HEK293 (cell line): ENCODE results near the gene CATSPER1.

Experiments used
- CTCF ChIA-PET: fragments of 350-600 bp; formaldehyde crosslinking; extraction: SDS; loops from one replicate; lab custom pipeline; 2021; ENCODE audit warnings: antibody characterized with exemption; lab: Yijun Ruan, JAX
- POLR2A ChIA-PET: fragments of 300-600 bp; formaldehyde crosslinking; extraction: SDS; loops from one replicate; lab custom pipeline; 2020; ENCODE audit warnings: antibody characterized with exemption, inconsistent platforms; lab: Yijun Ruan, JAX
- H3K27ac ChIP-seq: fragments of 200-500 bp; sonication (Bioruptor generic); 2 replicates; pipeline ENCODE4 v1.5.1; 2014; ENCODE audit warnings: low read depth, low read length, control low read depth, inconsistent platforms; ENCODE audit errors: extremely low read depth
- H3K36me3 ChIP-seq, 2 experiments: fragments of 200-500 bp in 1 of 2; sonication (Bioruptor generic) in 1 of 2; 1 replicate in 1 of 2; 2 replicates in 1 of 2; pipeline ENCODE4 v1.5.1; 2014 to 2017; ENCODE audit warnings: inconsistent platforms in 2 of 2, low read length in 2 of 2; ENCODE audit not compliant: control insufficient read depth in 2 of 2, insufficient read depth in 1 of 2
- H3K4me1 ChIP-seq: fragments of 200-500 bp; sonication (Bioruptor generic); 2 replicates; pipeline ENCODE4 v1.5.1; 2014; ENCODE audit warnings: mild to moderate bottlenecking, low read length, inconsistent platforms; ENCODE audit not compliant: control insufficient read depth, insufficient read depth
- H3K4me3 ChIP-seq: 2 replicates; pipeline ENCODE4 v1.5.1; 2011; ENCODE audit warnings: low read depth, mild to moderate bottlenecking, control low read depth, low read length, moderate library complexity
- H3K9me3 ChIP-seq: fragments of 200-500 bp; sonication (Bioruptor generic); 2 replicates; pipeline ENCODE4 v1.5.1; 2014; ENCODE audit warnings: low read depth, low read length, inconsistent platforms; ENCODE audit not compliant: control insufficient read depth, insufficient read depth
- BCL11B ChIP-seq: fragments of 450-650 bp; formaldehyde crosslinking; IDR thresholded peaks from 2 replicates; pipeline ENCODE4 v1.5.1; 2016; ENCODE audit warnings: low read depth, missing biosample characterization, missing genetic modification characterization
- EGR2 ChIP-seq: fragments of 450-650 bp; formaldehyde crosslinking; IDR thresholded peaks from 2 replicates; pipeline ENCODE4 v1.5.1; 2016; ENCODE audit warnings: low read depth, missing biosample characterization, missing genetic modification characterization
- IKZF3 ChIP-seq: fragments of 450-650 bp; IDR thresholded peaks from 2 replicates; pipeline ENCODE4 v1.5.0; 2018; ENCODE audit warnings: missing biosample characterization, mild to moderate bottlenecking, missing genetic modification characterization, moderate library complexity
- MEIS1 ChIP-seq: sonication (generic); formaldehyde crosslinking; IDR thresholded peaks from 2 replicates; pipeline ENCODE4 v1.8.1; 2022; ENCODE audit warnings: missing genetic modification reagents, mild to moderate bottlenecking, borderline replicate concordance
- TCF7L2 ChIP-seq: IDR thresholded peaks from 2 replicates; pipeline ENCODE4 v1.6.1; 2011; ENCODE audit warnings: low read depth, mild to moderate bottlenecking, inconsistent platforms, low read length, moderate library complexity, borderline replicate concordance
- ZFHX2 ChIP-seq: fragments of 450-650 bp; formaldehyde crosslinking; conservative IDR thresholded peaks from 2 replicates; pipeline ENCODE4 v1.5.1; 2016; ENCODE audit warnings: missing biosample characterization, missing genetic modification characterization
- ZNF138 ChIP-seq: fragments of 450-650 bp; formaldehyde crosslinking; IDR thresholded peaks from 2 replicates; pipeline ENCODE4 v1.5.1; 2016; ENCODE audit warnings: missing biosample characterization, missing genetic modification characterization, borderline replicate concordance
- ZNF174 ChIP-seq: fragments of 450-650 bp; formaldehyde crosslinking; IDR thresholded peaks from 2 replicates; pipeline ENCODE4 v1.5.0; 2017; ENCODE audit warnings: missing biosample characterization, mild to moderate bottlenecking, missing genetic modification characterization
- ZNF184 ChIP-seq: fragments of 450-650 bp; IDR thresholded peaks from 2 replicates; pipeline ENCODE4 v1.5.1; 2018; ENCODE audit warnings: missing biosample characterization, mild to moderate bottlenecking, missing genetic modification characterization
- ZNF248 ChIP-seq: fragments of 450-650 bp; formaldehyde crosslinking; IDR thresholded peaks from 2 replicates; pipeline ENCODE4 v1.5.1; 2017; ENCODE audit warnings: missing biosample characterization, missing genetic modification characterization
- ZNF501 ChIP-seq: fragments of 450-650 bp; formaldehyde crosslinking; IDR thresholded peaks from 2 replicates; pipeline ENCODE4 v1.5.1; 2016; ENCODE audit warnings: missing biosample characterization, missing genetic modification characterization
- ZNF558 ChIP-seq: fragments of 450-650 bp; formaldehyde crosslinking; IDR thresholded peaks from 2 replicates; pipeline ENCODE4 v1.5.1; 2016; ENCODE audit warnings: missing biosample characterization, missing genetic modification characterization
- TF ChIP-seq, protein P1 (sequence below): fragments of 450-650 bp; formaldehyde crosslinking; conservative IDR thresholded peaks from 2 replicates; pipeline ENCODE4 v1.5.1; 2016; ENCODE audit warnings: low read depth, missing biosample characterization, missing genetic modification characterization

Gene CATSPER1

DNA sequence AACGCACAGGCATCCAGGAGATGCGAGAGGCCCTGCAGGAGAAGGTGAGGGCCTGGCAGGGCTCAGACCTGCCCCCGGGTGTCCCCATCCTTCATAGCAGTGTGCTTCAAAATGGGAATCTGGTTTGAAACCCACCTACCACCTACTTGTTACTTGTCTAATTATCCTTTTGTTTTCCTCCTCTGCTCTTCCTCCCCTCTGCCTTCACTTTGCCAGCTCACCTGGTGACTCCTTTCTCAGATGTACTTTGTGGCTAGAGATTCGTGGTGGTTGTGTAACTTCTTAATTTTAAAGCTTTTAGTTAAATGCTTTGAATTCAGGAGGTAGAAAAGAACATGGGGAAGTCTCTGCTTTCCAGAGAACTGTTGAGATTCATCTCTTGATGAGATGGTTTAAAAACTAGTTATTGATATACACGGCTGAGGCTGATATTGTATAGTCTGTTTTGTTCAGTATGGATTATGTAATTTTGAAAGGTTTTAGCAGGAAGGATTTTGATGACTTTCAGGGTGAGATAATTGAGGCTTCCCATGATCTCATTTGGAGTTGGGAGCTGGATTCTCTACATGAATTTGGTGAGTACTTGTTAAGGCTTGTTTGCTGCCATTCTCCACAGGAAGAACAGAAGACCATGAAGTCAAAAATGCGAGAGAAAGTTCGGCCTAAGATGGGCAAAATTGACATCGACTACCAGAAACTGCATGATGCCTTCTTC, 33.8 kb upstream of the CATSPER1 start:
- H3K4me1 ChIP-seq, result no peaks in the 10 kb centered on the region
- TF ChIP-seq ZNF248 (tag by site-specific recombination) (no peak), TCF7L2 (no peak), ZNF174 (tag by site-specific recombination) (no peak), ZNF138 (tag by site-specific recombination) (no peak), IKZF3 (tag by site-specific recombination) (no peak), ZNF184 (no peak)
- TF ChIP-seq, protein P1, sequence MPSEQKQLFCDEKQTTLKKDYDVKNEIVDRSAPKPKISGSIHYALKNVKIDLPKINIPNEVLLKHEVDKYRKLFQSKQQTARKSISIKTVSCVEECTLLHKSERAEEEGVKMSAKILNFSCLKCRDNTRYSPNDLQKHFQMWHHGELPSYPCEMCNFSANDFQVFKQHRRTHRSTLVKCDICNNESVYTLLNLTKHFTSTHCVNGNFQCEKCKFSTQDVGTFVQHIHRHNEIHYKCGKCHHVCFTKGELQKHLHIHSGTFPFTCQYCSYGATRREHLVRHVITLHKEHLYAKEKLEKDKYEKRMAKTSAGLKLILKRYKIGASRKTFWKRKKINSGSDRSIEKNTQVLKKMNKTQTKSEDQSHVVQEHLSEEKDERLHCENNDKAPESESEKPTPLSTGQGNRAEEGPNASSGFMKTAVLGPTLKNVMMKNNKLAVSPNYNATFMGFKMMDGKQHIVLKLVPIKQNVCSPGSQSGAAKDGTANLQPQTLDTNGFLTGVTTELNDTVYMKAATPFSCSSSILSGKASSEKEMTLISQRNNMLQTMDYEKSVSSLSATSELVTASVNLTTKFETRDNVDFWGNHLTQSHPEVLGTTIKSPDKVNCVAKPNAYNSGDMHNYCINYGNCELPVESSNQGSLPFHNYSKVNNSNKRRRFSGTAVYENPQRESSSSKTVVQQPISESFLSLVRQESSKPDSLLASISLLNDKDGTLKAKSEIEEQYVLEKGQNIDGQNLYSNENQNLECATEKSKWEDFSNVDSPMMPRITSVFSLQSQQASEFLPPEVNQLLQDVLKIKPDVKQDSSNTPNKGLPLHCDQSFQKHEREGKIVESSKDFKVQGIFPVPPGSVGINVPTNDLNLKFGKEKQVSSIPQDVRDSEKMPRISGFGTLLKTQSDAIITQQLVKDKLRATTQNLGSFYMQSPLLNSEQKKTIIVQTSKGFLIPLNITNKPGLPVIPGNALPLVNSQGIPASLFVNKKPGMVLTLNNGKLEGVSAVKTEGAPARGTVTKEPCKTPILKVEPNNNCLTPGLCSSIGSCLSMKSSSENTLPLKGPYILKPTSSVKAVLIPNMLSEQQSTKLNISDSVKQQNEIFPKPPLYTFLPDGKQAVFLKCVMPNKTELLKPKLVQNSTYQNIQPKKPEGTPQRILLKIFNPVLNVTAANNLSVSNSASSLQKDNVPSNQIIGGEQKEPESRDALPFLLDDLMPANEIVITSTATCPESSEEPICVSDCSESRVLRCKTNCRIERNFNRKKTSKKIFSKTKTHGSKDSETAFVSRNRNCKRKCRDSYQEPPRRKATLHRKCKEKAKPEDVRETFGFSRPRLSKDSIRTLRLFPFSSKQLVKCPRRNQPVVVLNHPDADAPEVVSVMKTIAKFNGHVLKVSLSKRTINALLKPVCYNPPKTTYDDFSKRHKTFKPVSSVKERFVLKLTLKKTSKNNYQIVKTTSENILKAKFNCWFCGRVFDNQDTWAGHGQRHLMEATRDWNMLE (tag by site-specific recombination), result no peak
- no peak overlapping the region for H3K4me3 ChIP-seq
- no peak overlapping the region for H3K27ac ChIP-seq
- ChIA-PET CTCF (interaction anchor here (0.5 to 2.6 kb wide), 4 partner anchors 8 to 222 kb away, joined by 3 to 21 read pairs (median 4); no protein-coding TSS in a partner anchor), POLR2A (interaction anchor here (0.6 to 1.9 kb wide), 5 partner anchors 8 to 59 kb away, joined by 3 to 10 read pairs (median 4); partner anchors contain the start of gene SF3B2)
- H3K9me3 ChIP-seq, result no peaks in the 10 kb centered on the region
- H3K36me3 ChIP-seq, result peaks cover 50 to 98% of the 10 kb centered on the region in 2 experiments

DNA sequence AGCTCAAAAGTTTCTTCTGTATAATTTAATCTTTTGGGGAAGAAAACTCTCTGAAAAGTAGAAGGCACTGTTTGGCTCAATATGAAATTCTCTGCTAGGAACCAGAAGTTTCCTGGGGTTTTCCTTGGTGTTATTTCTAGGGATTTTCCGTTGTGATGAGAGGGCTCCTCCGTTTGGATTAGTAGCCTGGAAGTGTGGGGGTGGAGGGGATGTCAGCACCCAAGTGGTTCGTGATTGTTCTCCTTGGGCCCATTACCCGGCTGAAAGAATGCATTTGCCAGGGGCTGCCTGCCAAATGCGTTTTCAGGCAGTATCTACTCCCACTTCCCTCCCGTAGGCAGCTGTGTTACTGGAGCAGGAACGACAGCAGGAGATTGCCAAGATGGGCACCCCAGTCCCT, 30.2 kb upstream of the CATSPER1 start:
- ChIA-PET POLR2A (interaction anchor here (0.6 to 0.9 kb wide), 3 partner anchors 14 to 435 kb away, joined by 3 to 7 read pairs (median 3); no protein-coding TSS in a partner anchor), CTCF (interaction anchor here (1.2 to 2.3 kb wide), 3 partner anchors 9 to 12 kb away, joined by 4 to 20 read pairs (median 15); no protein-coding TSS in a partner anchor)
- no peaks in the 10 kb centered on the region; the same call in 1 of the 2 replicates for H3K4me1 ChIP-seq
- H3K4me3 ChIP-seq, result no peak overlapping the region
- H3K36me3 ChIP-seq, result peaks cover 42 to 86% of the 10 kb centered on the region in 2 experiments
- TF ChIP-seq MEIS1 (CRISPR knock-in tag) (no peak), EGR2 (peak; percentile 33; the same call in 1 of the 2 replicates)
- H3K27ac ChIP-seq, result no peak overlapping the region
- H3K9me3 ChIP-seq, result no peaks in the 10 kb centered on the region

DNA sequence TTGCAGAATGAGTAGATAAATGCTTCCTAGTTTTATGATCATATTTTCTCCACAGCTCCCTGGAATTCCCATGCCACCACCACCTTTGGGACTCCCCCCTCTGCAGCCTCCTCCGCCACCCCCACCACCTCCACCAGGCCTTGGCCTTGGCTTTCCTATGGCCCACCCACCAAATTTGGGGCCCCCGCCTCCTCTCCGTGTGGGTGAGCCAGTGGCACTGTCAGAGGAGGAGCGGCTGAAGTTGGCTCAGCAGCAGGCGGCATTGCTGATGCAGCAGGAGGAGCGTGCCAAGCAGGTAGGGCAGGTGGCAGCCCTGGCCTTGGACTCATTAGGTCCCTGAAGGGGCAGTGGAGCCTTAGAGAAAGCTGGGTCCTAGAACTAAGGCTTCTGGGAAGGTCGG, 28.7 kb upstream of the CATSPER1 start:
- H3K9me3 ChIP-seq, result no peaks in the 10 kb centered on the region
- H3K27ac ChIP-seq, result no peak overlapping the region
- TF ChIP-seq BCL11B (tag by site-specific recombination) (no peak), ZFHX2 (tag by site-specific recombination) (peak; percentile 53; the same call in 1 of the 2 replicates)
- TF ChIP-seq, all 188 proteins: peak for 1
- Histone ChIP-seq H3K4me3 (no peak overlapping the region), H3K36me3 (peaks cover 35 to 71% of the 10 kb centered on the region in 2 experiments), H3K4me1 (peaks cover 8% of the 10 kb centered on the region)
- ChIA-PET CTCF (interaction anchor here (0.5 to 2.3 kb wide), 3 partner anchors 10 to 70 kb away, joined by 3 to 20 read pairs (median 15); no protein-coding TSS in a partner anchor), POLR2A (interaction anchor here (1.1 kb wide), 1 partner anchor 9 kb away, joined by 4 read pairs; no protein-coding TSS in a partner anchor)

DNA sequence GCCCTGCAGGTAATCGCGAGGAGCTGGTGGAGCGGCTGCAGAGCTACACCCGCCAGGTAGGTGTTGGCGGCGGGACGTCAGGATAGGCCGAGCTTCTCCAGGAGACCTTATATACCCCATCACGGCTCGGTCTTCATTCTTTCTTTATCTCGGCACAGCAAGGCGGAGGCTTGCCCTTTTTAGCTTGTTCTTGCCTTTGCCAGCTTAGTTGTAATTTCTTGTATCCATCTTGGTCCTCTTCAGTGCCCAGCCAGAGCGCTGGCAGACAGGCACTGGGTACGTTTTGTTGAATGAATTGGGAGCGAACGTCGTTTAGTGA, 26.3 kb upstream of the CATSPER1 start:
- Histone ChIP-seq H3K9me3 (no peaks in the 10 kb centered on the region), H3K4me3 (peak overlapping the region; percentile 90), H3K27ac (peak overlapping the region; percentile 71), H3K36me3 (peaks cover 23 to 48% of the 10 kb centered on the region in 2 experiments), H3K4me1 (peaks cover 8% of the 10 kb centered on the region)
- ChIA-PET POLR2A (interaction anchor here (0.5 to 2.1 kb wide), 12 partner anchors 8 to 414 kb away, joined by 3 to 6 read pairs (median 4); partner anchors contain the start of gene PELI3), CTCF (interaction anchor here (0.5 to 4.7 kb wide), 10 partner anchors 8 to 512 kb away, joined by 3 to 36 read pairs (median 4); partner anchors contain the start of gene CATSPER1)
- TF ChIP-seq ZNF501 (tag by site-specific recombination), result 0 out of 2 replicates have a peak, but pooled peaks have one; percentile 6
- no peak for TF ChIP-seq ZNF558
